HG02885 (cell line): ENCODE results near the gene NRAP.
"Not testable (repeated sequence)": the region's sequence is repeated elsewhere in the genome, so short reads cannot be mapped to it uniquely, and the experiment has no call there.

Experiments used
- ATAC-seq: cut with Tn5 transposase; IDR thresholded peaks from one replicate; pipeline ENCODE4 v1.9.1; 2021; ENCODE audit warnings: mild to moderate bottlenecking; ENCODE audit not compliant: unreplicated experiment, poor library complexity

The NRAP gene

GRCh38 chr10:113686028-113686427, 22.2 kb upstream of the NRAP start:
- no peak for ATAC-seq

- no peak for ATAC-seq
Measured at GRCh38 chr10:113683300-113683699, 19.5 kb upstream of the NRAP start.

GRCh38 chr10:113681533-113682470, 18.0 kb upstream of the NRAP start:
- ATAC-seq: peak; percentile 63

GRCh38 chr10:113680190-113681111, 16.6 kb upstream of the NRAP start:
- ATAC-seq: peak; percentile 9

GRCh38 chr10:113679463-113680189, 15.8 kb upstream of the NRAP start, which contains the start of gene CASP7:
Gene CASP7 (plus strand): TSS chr10:113679912. CDS start chr10:113697494, 17,582 bp downstream.
- peak; percentile 71 for ATAC-seq

- peak; percentile 88 for ATAC-seq
Measured at GRCh38 chr10:113666682-113667252, 2.9 kb upstream of the NRAP start.

GRCh38 chr10:113665806-113666354, 2.0 kb upstream of the NRAP start:
- no peak for ATAC-seq

GRCh38 chr10:113665352-113665751, 1.5 kb upstream of the NRAP start:
- ATAC-seq: no peak

- ATAC-seq: no peak
Measured at GRCh38 chr10:113663142-113663541, 699 bp downstream of the NRAP start.

GRCh38 chr10:113661332-113661731, 2.5 kb downstream of the NRAP start:
- ATAC-seq: no peak

GRCh38 chr10:113657544-113657943, 6.3 kb downstream of the NRAP start:
- ATAC-seq: no peak

- no peak for ATAC-seq
Measured at GRCh38 chr10:113656896-113657295, 6.9 kb downstream of the NRAP start.

GRCh38 chr10:113652456-113652855, 11.4 kb downstream of the NRAP start:
- ATAC-seq: not testable (repeated sequence)

- no peak for ATAC-seq
Measured at GRCh38 chr10:113651898-113652297, 11.9 kb downstream of the NRAP start.

- no peak for ATAC-seq
Measured at GRCh38 chr10:113651021-113651420, 12.8 kb downstream of the NRAP start.

GRCh38 chr10:113650172-113650571, 13.7 kb downstream of the NRAP start:
- ATAC-seq: no peak

- no peak for ATAC-seq
Measured at GRCh38 chr10:113648478-113648877, 15.4 kb downstream of the NRAP start.

GRCh38 chr10:113647812-113648211, 16.0 kb downstream of the NRAP start:
- ATAC-seq: no peak

- ATAC-seq: no peak
Measured at GRCh38 chr10:113646336-113647201, 17.3 kb downstream of the NRAP start.
